Esophagus squamous epithelium (tissue), 4 donors: ENCODE results near the gene BAG5.

Experiments
- POLR2A ChIP-seq, 4 donors: fragments of 450-650 bp; IDR thresholded peaks; one replicate each; pipeline ENCODE4 v1.6.1; 2017; ENCODE audit warnings: antibody characterized with exemption in 4 of 4, mild to moderate bottlenecking in 4 of 4, moderate library complexity in 3 of 4
- TF ChIP-seq, protein P1 (sequence below), 6 experiments: fragments of 450-650 bp in 4 of 6; fragments of 200-600 bp in 2 of 6; sonication (generic) in 2 of 6; IDR thresholded peaks; one replicate each; pipeline ENCODE4 v1.5.1; 2016 to 2019; ENCODE audit warnings: antibody characterized with exemption in 6 of 6, mild to moderate bottlenecking in 4 of 6, moderate library complexity in 4 of 6

DNA sequence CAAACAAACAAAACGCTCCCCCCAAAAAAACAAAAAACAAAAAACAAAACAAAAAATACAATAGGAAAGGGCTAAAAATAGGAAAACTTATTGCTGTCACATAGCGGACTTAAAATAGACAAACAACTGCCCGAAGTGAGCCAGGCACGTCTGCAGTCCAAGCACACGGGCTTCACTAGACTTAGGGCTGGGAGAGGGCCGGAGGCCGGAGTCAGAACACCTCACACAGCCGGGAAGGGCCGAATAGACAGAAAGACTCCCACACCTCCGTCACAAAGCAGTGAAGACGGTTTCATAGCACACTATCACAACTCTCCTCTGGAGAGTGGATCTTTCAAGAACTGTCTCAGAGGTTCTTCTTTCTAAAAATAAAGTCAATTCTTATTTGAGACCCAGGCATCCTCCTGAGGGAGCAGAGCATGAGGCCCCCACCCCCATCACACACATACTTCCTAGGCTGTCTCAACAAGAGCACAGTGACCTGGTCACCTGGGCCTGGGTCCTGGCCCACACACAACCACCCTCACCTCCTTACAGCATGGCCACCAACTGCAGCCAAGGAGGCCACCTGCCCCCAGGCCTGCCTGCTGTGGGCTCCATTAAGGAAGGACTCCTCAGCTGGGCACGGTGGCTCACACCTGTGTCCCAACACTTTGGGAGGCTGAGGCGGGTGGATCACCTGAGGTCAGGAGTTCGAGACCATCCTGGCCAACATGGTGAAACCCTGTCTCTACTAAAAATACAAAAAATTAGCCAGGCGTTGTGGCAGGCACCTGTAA, 6.7 kb downstream of the BAG5 start:
- TF ChIP-seq, protein P1, sequence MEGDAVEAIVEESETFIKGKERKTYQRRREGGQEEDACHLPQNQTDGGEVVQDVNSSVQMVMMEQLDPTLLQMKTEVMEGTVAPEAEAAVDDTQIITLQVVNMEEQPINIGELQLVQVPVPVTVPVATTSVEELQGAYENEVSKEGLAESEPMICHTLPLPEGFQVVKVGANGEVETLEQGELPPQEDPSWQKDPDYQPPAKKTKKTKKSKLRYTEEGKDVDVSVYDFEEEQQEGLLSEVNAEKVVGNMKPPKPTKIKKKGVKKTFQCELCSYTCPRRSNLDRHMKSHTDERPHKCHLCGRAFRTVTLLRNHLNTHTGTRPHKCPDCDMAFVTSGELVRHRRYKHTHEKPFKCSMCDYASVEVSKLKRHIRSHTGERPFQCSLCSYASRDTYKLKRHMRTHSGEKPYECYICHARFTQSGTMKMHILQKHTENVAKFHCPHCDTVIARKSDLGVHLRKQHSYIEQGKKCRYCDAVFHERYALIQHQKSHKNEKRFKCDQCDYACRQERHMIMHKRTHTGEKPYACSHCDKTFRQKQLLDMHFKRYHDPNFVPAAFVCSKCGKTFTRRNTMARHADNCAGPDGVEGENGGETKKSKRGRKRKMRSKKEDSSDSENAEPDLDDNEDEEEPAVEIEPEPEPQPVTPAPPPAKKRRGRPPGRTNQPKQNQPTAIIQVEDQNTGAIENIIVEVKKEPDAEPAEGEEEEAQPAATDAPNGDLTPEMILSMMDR (IDR thresholded peaks at IDR 0.05) = no peak
- TF ChIP-seq POLR2A (IDR thresholded peaks at IDR 0.05) = no peak
